Measurements from ENCODE around the gene CORO6. TPM values are rescaled to one million over a fixed set of nuclear protein-coding genes. Genes with fewer than 3 reads are reported as not detected.

Gene CORO6
- total RNA-seq, 1 donor: 5.6 TPM

DNA sequence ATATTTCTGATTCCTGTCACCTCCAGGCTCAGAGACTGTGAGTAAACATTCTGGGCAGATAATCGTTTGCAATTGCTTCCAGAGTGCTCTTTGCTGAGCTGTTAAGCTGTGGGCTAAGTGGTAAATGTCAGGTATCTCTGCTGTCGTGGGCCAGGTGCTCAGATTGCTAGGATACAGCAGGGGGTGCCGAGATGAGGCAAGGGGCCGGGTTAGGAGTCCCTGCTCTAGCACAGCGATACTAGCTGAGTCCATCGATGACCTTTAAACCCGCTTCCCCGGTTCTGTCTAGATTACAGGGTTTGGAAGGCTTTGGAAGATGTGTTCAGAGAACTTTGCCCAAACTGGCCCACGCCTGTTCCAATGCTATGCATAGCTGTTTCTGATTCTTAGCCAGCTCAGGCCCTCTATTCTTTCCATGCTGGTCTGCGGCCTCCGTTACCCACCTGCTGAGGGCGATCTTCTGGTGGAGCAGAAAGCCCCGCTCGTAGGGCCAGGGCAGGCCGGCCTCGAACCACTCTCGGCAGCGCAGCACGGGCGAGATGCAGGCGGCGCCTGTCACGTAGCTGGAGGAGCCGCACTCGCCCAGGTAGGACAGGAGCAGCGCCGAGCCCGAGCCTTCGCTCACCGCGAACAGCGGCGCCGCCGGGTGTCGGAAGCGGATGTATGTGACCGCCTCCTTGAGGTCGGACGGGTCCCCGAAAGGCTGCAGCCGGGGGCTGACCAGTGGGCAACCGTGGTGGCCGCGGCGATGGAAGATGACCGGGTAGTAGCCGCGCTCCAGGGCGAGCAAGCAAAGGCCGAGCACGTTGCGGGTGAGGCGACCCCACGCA lies 56.9 kb downstream of the CORO6 start:
- no peak for DNase-seq (ENCODE audit: low read depth)
- TF ChIP-seq, protein P1, sequence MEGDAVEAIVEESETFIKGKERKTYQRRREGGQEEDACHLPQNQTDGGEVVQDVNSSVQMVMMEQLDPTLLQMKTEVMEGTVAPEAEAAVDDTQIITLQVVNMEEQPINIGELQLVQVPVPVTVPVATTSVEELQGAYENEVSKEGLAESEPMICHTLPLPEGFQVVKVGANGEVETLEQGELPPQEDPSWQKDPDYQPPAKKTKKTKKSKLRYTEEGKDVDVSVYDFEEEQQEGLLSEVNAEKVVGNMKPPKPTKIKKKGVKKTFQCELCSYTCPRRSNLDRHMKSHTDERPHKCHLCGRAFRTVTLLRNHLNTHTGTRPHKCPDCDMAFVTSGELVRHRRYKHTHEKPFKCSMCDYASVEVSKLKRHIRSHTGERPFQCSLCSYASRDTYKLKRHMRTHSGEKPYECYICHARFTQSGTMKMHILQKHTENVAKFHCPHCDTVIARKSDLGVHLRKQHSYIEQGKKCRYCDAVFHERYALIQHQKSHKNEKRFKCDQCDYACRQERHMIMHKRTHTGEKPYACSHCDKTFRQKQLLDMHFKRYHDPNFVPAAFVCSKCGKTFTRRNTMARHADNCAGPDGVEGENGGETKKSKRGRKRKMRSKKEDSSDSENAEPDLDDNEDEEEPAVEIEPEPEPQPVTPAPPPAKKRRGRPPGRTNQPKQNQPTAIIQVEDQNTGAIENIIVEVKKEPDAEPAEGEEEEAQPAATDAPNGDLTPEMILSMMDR (IDR thresholded peaks at IDR 0.05; ENCODE audit: insufficient read depth, low read depth, low read length): no peak

More for the DNA sequence above, 56.9 kb downstream of the CORO6 start:
- peak overlapping the region; percentile 58 for H3K4me3 ChIP-seq (ENCODE audit: low read depth, low read length)

Small RNA genes within 50 kb of the gene (small RNA-seq; reads per million reads assigned to genes)
- not detected for gene RNU6-920P

Other genes with a start within 250 kb of the CORO6 start
- gene TAOK1, start 232.5 kb downstream of the CORO6 start, total RNA-seq: 64.1 and 70.4 TPM in 2 replicates
- 8.2 and 9.3 TPM in 2 replicates for gene ABHD15, start 55.9 kb downstream of the CORO6 start, total RNA-seq
- 51.8 and 54.8 TPM in 2 replicates for gene TP53I13, start 54.2 kb downstream of the CORO6 start, total RNA-seq
- 23.2 and 26.3 TPM in 2 replicates for gene GIT1, start 33.3 kb downstream of the CORO6 start, total RNA-seq
- gene ANKRD13B, start 29.8 kb downstream of the CORO6 start, total RNA-seq: 3.5 and 8.6 TPM in 2 replicates

Measured in fibroblast of villous mesenchyme (primary cell).